HG03064 (cell line): ENCODE measurements around the gene RRAS.
A peak's percentile ranks its signal among the peaks of the same experiment; 100 is the strongest.

Source experiments
- ATAC-seq: cut with Tn5 transposase; IDR thresholded peaks from one replicate; pipeline ENCODE4 v1.9.1; 2021; ENCODE audit warnings: low read depth; ENCODE audit not compliant: unreplicated experiment

The RRAS gene

DNA sequence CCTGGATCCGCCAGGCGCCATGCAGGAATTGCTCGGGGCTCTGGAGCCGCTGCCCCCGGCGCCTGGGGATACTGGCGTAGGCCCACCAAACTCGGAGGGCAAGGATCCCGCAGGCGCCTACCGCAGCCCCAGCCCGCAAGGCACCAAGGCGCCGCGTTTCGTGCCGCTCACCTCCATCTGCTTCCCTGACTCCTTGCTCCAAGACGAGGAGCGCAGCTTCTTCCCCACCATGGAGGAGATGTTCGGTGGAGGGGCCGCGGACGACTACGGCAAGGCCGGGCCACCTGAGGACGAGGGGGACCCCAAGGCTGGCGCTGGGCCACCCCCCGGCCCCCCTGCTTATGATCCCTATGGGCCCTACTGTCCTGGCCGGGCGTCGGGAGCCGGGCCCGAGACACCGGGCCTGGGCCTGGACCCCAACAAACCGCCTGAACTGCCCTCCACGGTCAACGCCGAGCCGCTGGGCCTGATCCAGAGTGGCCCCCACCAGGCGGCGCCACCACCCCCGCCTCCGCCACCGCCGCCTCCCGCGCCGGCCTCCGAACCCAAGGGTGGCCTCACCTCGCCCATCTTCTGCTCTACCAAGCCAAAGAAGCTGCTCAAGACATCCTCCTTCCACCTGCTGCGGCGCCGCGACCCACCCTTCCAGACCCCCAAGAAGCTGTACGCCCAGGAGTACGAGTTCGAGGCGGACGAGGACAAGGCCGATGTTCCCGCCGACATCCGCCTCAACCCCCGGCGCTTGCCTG, 42.8 kb downstream of the RRAS start:
- no peak for ATAC-seq

DNA sequence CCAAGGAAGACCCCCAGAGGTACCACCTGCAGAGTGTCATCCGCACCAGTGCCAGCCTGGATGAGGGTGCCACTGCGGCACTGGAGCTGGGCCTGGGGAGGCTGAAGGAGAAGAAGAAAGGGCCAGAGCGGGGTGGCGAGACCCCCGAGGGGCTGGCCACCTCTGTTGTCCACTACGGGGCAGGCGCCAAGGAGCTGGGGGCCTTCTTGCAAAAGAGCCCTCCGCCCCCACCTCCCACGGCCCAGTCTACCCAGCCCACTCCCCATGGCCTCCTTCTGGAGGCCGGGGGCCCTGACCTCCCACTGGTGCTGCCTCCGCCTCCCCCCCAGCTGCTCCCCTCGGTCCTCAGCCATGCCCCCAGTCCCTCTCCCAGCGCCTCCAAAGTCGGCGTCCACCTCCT, 43.5 kb downstream of the RRAS start:
- no peak for ATAC-seq

DNA sequence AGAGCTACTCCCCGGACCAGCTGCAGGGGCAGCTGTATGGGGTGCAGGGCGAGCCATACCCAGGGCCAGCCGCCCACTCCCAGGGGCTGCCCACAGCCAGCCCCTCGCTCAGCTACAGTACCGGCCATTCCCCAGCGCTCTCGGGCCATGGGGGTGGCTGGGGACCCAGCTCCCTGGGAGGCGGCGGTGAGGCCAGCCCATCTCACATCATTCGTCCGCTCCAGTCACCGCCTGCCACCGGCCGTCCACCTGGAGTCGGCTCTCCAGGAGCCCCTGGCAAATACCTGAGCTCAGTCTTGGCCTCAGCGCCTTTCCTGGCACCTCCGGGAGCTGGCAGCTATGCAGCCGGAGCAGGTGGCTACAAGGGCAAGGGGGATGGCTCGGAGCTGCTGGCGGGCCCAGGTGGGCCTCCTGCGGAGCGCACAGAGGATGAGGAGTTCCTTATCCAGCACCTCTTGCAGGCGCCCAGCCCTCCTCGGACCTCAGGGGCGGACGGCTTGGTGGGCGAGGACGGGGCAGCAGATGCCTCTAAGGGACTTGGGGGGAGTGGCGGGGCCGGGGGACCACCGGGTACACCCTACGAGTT, 44.0 kb downstream of the RRAS start:
- ATAC-seq: no peak

DNA sequence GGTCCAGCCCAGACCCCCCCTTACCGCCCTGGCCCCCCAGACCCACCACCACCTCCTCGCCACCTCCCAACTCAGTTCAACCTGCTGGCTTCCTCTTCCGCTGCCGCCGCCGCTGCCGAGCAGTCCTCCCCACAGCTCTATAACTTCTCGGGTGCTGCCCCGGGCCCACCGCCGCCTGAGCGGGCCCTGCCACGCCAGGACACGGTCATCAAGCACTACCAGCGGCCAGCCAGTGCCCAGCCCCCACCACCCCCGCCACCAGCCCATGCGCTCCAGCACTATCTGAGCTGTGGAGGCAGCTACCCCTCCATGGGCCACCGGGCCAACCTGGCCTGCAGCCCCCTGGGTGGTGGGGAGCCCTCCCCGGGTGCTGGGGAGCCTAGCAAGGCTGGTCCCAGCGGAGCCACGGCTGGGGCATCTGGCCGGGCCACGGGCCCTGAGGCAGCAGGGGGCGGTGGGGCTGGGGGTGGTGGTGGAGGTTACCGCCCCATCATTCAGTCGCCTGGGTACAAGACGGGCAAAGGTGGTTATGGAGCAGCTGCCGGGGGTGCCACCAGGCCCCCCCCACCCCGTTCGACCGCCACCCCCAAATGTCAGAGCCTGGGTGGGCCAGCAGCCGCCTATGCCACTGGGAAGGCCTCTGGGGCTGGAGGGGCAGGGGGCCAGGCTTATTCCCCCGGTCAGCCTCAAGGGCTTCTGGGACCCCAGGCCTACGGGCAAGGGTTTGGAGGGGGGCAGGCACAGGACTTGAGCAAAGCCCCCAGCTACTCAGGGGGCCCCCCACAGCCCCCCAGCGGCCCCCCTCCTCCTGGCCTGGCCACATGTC, 44.7 kb downstream of the RRAS start:
- ATAC-seq: no peak

DNA sequence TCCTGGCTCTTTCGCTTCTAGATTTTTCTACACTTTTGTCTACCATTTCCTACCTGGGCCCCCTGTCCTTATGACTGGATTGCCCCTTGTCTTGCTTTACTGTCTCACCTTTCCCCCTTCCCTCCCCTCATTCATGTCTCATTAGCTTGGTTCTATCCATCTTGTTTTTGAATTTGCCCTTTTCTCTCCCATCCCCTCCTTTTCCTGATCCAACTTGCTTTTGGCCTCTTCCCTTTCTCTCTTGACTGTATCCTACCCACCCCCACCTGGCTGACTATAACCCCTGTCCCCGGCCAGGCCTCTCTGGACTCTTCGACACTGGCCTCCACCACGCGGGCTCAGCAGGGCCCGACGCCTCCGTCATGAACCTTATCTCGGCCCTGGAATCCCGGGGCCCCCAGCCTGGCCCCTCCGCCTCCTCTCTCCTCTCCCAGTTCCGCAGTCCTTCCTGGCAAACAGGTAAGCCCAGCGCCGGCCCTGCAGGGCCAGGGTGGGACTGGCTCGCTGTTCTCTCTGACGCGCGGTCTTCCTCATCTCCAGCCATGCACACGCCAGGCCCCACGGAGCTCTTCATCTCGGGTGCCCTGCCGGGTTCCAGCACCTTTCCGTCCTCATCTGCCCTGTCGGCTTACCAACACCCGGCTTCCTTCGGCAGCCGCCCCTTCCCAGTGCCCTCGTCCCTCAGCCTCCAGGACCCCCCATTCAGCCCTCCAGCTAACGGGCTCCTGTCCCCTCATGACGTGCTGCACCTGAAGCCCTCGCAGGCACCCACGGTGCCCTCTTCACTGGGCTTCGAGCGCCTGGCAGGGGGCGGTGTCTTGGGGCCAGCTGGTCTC, 45.6 kb downstream of the RRAS start:
- no peak for ATAC-seq

DNA sequence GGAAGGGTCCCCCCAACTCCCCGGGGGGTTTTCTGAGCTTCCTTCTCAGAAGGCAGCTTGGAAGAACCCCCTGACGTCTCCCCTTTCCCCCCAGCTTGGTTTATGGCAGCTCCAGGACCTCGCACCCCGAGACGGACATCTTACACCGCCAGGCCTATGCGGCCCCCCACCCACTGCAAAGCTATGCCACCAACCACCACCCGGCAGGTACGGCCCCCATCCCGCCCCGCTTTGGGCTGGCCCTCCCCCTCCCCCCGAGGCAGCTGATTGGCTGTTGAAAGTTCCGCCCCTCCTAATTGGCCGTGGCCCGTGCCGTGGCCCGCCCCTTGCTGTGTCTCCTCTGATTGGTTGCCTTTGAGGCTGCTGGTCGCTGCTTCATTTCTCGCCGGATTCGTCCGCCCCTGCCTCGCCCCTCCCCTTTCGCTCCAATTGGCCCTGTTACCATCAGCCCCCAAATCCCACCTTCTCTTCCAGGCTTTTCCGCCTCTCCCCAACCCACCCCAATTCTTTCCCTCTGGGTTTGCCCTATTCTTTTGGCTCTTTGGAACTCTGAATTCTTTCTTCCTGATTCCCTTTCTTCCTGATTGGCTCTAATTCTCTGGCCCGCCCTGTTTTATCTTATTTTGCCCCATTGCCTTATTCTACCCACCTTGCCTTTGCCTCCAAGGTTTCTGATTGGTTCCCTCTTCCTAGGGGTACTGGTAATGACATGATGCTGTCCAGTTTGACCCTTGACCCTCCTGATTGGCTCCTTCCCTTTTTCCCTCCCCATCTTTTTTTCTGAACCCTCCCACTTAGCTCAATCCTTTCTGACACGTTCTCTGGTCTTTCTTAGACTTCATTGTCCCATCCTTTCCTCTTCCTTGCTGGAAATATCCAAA, 46.5 kb downstream of the RRAS start:
- no peak for ATAC-seq

DNA sequence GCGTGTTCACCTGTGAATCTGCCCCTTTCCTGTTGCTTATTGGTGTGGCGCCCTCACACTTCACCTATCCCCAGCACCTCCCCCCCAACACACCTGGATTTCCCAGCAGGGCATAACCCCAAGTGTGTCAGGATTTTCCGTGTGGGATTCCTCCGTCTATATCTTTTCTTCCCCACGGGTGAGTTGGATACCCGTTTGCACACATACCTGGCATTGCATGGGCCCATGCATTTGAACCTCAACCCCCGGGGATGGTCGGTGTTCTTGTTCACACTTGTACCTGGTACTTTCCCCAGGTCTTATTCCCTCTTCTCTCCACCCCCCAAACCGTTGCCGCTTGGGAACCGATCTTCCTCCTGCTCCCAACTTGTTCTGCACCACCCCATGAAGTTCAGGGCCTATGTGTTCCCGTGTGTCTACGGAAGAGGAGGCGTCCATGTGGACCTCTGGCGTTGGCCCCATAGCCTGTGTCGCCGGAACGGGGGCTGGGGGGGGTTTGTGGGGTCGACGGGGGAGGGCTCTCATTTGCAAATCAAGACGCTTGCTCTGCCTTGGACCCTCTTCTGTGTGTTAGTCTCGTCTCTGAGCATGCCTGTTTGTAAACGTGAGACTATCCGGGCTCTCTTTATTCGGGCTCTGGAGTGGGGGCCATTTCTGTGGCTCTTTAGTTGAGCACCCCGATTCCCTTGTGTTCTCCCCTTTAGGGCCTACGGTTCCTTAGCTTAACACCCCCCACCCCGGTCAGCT, 47.3 kb downstream of the RRAS start:
- ATAC-seq: no peak

DNA sequence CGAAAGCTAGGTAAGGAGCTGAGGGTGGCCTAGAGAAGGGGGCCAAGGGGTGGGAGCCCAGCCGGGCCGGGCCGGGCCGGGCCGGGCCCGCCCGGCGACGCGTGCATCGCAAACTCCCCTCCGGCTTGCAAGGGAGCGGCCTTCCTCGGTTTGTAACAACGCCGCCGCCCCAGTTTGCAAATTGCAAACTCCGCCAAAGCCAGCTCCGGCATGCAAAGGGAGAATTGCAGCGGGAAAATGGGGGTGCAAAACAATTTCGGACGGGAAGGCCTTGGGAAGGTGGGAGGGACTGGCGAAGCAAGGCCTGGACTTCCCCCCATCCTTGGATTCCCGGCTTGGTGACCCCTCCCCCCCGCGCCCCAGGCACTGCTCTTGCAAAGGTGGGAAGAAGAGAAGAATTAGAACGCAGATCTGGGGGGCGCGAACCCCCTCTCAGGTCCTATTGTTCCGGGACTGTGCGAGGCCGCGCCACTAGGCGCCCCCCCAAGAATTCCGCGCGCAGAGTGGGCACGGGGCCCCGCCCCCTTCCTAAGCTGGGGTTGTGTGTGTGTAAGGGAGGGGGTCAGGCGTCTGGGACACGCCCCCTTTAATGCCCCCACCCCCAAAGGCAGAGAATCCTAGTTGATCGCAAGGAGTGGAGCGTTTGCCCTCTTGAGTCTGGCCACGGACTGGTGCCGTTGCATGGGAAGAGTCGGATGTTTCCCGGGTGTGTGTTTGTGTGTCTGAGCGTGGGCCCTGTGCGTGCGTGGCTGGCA, 48.0 kb downstream of the RRAS start:
- no peak for ATAC-seq

DNA sequence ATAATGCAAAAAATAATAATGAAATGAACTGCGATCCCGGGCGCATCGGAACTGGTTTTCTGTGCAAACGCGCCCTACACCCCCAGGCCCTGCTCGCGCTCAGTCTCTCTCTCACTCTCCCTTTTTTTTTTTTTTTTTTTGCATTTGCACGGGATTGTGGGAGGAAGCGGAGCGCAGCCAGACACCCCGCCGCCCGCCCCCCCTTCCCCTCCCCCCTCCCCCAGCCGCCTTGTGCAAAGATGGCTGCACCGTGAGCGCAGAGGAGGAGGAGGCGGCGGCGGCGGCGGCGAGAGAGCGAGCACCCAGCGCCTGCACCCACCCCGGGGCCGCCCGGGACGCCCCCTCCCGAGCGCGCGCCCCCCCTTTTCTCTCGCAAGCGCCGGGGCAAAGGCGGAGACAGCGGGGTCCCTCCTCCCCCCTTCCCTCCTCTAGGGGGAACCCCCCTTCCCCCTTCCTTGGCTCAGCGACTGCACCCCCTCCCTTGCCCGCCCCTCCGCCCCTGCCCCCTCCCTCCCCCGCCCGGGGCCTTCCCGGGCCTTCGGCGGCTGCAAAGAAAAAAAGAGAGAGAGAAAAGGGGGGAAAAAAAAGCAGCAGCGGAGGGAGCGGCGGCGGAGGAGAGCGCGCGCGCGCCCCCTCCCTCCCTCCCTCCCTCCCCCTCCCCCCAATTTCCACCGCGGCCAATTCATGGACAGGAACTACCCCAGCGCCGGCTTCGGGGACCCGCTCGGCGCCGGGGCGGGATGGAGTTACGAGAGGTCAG, 48.8 kb downstream of the RRAS start, which contains the start of gene PRR12:
Gene PRR12 (plus strand): TSS at position 212 of the 760 bp plus-strand sequence. CDS start 473 bp downstream, at position 685.
- no peak for ATAC-seq

DNA sequence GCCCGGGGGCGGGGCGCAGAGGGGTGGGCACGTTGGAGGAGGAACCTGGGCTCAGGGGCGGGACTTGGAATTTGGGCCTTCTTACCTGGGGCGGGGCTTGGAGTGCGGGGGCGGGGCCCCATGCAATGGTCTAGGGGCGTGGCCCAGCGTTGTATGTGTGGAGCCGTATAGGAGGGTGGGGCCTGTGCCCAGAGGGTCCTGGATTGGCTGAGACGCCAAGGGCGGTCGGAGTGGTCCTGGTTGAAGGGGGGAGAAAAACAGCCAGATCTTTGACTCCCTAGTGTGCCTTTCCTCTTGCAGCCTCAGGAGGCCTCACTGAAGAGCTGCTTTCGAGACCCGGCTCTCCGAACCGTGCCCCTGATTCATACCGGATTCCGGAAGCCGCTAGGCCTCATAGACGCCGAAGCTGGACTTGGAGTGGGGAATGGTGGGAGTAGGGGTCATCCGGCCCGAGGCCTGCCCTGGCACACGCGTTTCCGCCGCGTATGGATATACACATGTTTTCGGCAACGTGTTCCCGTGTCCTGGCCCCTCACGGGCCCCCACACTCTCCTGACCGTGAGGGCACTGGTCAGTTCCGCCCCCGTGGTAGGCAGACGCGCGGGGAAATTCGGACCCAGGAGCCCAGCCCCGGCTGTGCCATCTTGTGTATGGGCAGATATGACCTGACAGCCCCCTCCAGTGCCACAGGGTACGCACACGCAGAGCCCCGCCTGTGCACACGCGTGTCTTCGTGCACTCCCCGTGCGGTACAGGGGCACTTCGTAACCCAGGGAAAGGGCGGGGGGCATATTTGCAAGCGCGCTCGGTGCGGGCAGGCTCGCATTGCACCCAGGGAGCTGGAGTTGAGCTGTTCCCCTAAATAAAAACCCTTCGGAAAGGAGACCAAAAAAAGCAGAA, 49.6 kb downstream of the RRAS start:
- ATAC-seq: peak; percentile 51

DNA sequence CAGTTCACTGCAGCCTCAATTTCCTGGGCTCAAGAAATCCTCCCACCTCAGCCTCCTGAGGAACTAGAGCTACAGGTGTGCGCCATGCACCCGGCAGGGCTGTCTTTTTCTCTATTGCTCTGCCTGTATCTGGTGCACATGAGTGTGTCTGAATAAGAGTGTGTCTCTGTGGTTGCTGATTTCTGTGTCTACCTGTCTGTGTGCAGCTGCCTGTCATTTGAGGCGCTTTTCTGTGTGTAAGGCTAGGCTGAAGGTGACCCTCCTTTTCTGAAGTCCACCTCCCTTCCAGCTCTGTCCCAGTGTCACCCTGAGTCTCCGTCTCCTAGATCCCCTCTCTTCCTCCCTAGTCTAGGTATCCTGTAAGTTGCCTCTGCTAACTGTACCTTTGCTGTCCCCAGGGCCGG, 50.4 kb downstream of the RRAS start:
- ATAC-seq: no peak

DNA sequence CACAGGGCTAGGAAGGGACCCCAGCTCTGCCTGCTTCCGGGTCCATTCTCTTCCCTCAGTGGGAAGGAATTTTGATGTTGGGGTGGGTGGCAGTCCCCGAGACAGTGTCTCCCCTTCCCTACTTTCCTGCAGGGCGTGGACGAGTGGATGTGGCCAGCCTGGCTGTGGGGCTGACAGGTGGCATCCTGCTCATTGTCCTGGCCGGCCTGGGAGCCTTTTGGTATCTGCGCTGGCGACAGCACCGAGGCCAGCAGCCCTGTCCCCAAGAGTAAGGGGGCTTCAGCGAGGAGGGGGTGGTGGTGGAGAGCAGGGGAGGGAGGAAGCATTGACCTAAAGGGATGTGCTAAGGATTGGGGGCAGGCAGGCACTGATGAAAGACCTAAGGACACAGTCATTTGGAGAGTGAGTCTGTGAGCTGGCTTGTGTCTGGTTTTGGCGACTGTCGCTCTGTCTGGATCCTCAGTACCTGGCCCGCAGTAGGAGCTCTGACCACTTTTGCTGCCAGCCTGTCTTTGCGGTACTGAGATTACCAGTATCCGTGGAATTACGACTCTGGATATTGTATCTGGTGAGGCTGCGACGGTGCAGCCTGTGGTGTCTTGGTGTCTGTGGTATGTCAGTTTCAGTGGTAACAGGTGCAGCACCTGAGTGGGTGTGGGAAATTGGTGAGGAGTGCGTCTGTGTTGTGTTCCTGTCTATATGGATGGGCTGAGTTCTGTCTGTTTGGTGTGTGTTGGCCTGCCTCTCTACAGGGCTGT, 51.4 kb downstream of the RRAS start:
- ATAC-seq: no peak

DNA sequence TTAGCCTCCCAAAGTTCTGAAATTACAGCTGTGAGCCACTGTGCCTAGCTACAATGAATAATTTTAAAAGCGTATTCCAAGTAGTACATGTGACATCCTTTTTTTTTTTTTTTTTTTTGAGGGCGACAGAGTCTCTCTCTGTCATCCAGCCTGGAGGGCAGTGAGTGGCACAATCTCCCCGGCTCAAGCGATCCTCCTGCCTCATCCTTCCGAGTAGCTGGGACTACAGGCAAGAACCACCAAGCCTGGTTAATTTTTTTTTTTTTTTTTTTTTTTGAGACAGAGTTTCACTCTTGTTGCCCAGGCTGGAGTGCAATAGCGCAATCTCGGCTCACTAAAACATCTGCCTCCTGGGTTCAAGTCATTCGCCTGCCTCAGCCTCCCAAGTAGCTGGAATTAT, 52.7 kb downstream of the RRAS start:
- no peak for ATAC-seq
